HEK293T (cell line): ENCODE data around the gene TEKT5.

Experiments
- CTCF ChIA-PET: fragments of 350-600 bp; formaldehyde crosslinking; extraction: SDS; loops from one replicate; lab custom pipeline; 2021; ENCODE audit warnings: antibody characterized with exemption, inconsistent platforms; lab: Yijun Ruan, JAX
- POLR2A ChIA-PET: fragments of 350-600 bp; formaldehyde crosslinking; extraction: SDS; loops from one replicate; lab custom pipeline; 2020; ENCODE audit warnings: antibody characterized with exemption, inconsistent platforms; lab: Yijun Ruan, JAX
- DNase-seq: peaks from one replicate; pipeline ENCODE4 v3.0.0; 2012; ENCODE audit warnings: mixed read lengths; ENCODE audit errors: extremely low spot score
- ARNT ChIP-seq: fragments of 450-650 bp; IDR thresholded peaks from 2 replicates; pipeline ENCODE4 v1.6.1; 2017; ENCODE audit warnings: mild to moderate bottlenecking
- BHLHE40 ChIP-seq: fragments of 450-650 bp; IDR thresholded peaks from 2 replicates; pipeline ENCODE4 v1.6.1; 2016; ENCODE audit warnings: mild to moderate bottlenecking, moderate library complexity, borderline replicate concordance
- CTBP1 ChIP-seq: fragments of 450-650 bp; IDR thresholded peaks from 2 replicates; pipeline ENCODE4 v1.6.1; 2016; ENCODE audit warnings: borderline replicate concordance
- ELF4 ChIP-seq: fragments of 450-650 bp; IDR thresholded peaks from 2 replicates; pipeline ENCODE4 v1.6.1; 2017; ENCODE audit warnings: antibody characterized with exemption
- FOXA1 ChIP-seq: fragments of 450-650 bp; IDR thresholded peaks from 2 replicates; pipeline ENCODE4 v1.6.1; 2016; ENCODE audit warnings: mild to moderate bottlenecking
- FOXK2 ChIP-seq: fragments of 450-650 bp; IDR thresholded peaks from 2 replicates; pipeline ENCODE4 v1.6.1; 2016; ENCODE audit warnings: mild to moderate bottlenecking
- FOXM1 ChIP-seq: fragments of 450-650 bp; IDR thresholded peaks from 2 replicates; pipeline ENCODE4 v1.6.1; 2017; ENCODE audit warnings: mild to moderate bottlenecking, borderline replicate concordance
- HDGF ChIP-seq: fragments of 450-650 bp; IDR thresholded peaks from 2 replicates; pipeline ENCODE4 v1.6.1; 2017; ENCODE audit warnings: antibody characterized with exemption, borderline replicate concordance
- L3MBTL2 ChIP-seq: fragments of 450-650 bp; conservative IDR thresholded peaks from 2 replicates; pipeline ENCODE4 v1.6.1; 2016; ENCODE audit warnings: mild to moderate bottlenecking
- LEF1 ChIP-seq: fragments of 450-650 bp; IDR thresholded peaks from 2 replicates; pipeline ENCODE4 v1.6.1; 2017; ENCODE audit warnings: mild to moderate bottlenecking, borderline replicate concordance
- NFRKB ChIP-seq: fragments of 450-650 bp; IDR thresholded peaks from 2 replicates; pipeline ENCODE4 v1.6.1; 2016; ENCODE audit warnings: mild to moderate bottlenecking, moderate library complexity
- PKNOX1 ChIP-seq: fragments of 450-650 bp; IDR thresholded peaks from 2 replicates; pipeline ENCODE4 v1.6.1; 2016
- SP1 ChIP-seq: fragments of 450-650 bp; IDR thresholded peaks from 2 replicates; pipeline ENCODE4 v1.6.1; 2017
- SUZ12 ChIP-seq: fragments of 450-650 bp; IDR thresholded peaks from 2 replicates; pipeline ENCODE4 v1.6.1; 2016; ENCODE audit warnings: mild to moderate bottlenecking
- TARDBP ChIP-seq: fragments of 450-650 bp; IDR thresholded peaks from 2 replicates; pipeline ENCODE4 v1.6.1; 2016
- ZNF384 ChIP-seq: fragments of 450-650 bp; IDR thresholded peaks from 2 replicates; pipeline ENCODE4 v1.6.1; 2016

Gene TEKT5

DNA sequence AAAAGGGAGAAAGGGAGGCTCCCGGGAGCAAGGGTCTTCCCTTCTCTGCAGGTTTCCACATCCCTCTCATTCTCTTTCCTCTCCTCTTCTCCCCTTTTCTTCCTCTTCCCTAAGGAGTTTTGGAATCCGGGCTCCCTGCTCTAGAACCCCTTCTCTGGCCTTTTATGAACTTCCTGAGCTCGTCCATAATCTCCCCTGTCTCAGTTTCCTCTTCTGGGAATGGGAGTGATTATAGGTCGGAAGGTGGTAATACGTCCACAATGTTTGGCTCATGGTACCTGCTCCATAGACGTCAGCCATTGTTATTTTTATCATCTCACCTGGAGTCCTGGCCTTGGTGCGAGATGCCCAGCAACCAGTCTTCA is 113.9 kb downstream of the TEKT5 start:
- POLR2A ChIA-PET: interaction anchor here (0.6 to 2.0 kb wide), 9 partner anchors 8 to 163 kb away, joined by 3 to 4 read pairs (median 3); no protein-coding TSS in a partner anchor
- no peak for DNase-seq
- no peak for TF ChIP-seq CTBP1
- TF ChIP-seq FOXA1: no peak
- TF ChIP-seq L3MBTL2: no peak
- TF ChIP-seq ZNF384: no peak
- no peak for TF ChIP-seq HDGF
- no peak for TF ChIP-seq ELF4
- TF ChIP-seq FOXM1: no peak
- TF ChIP-seq FOXK2: no peak
- no peak for TF ChIP-seq SP1
- CTCF ChIA-PET: interaction anchor here (1.0 kb wide), 1 partner anchor 59 kb away, joined by 3 read pairs; no protein-coding TSS in a partner anchor

- CTCF ChIA-PET: interaction anchor here (1.0 to 1.3 kb wide), 2 partner anchors 11 to 58 kb away, joined by 3 to 5 read pairs; no protein-coding TSS in a partner anchor
- TF ChIP-seq HDGF (no peak), NFRKB (no peak), TARDBP (no peak), L3MBTL2 (peak; percentile 77), SP1 (no peak)
- POLR2A ChIA-PET: interaction anchor here (0.6 to 2.0 kb wide), 9 partner anchors 9 to 164 kb away, joined by 3 to 4 read pairs (median 3); no protein-coding TSS in a partner anchor
- DNase-seq: peak; percentile 84
These were observed 114.5 kb downstream of the TEKT5 start, which contains the start of gene EMP2 for GRCh38 chr16:10579965-10580882. Gene EMP2, minus strand, starts transcription at chr16:10580598. Its CDS starts 32,981 bp downstream, at chr16:10547617.

GRCh38 chr16:10579575-10579964 is 115.2 kb downstream of the TEKT5 start:
- no peak for TF ChIP-seq PKNOX1
- no peak for TF ChIP-seq CTBP1
- no peak for TF ChIP-seq LEF1
- TF ChIP-seq FOXM1: no peak
- TF ChIP-seq HDGF: no peak
- TF ChIP-seq L3MBTL2: no peak
- TF ChIP-seq SUZ12: no peak
- no peak for TF ChIP-seq SP1
- TF ChIP-seq BHLHE40: no peak
- no peak for TF ChIP-seq NFRKB
- no peak for TF ChIP-seq ARNT
- no peak for TF ChIP-seq FOXK2
- no peak for TF ChIP-seq TARDBP
- TF ChIP-seq FOXA1: no peak
- no peak for TF ChIP-seq ZNF384
- no peak for TF ChIP-seq ELF4
- CTCF ChIA-PET: interaction anchor here (1.3 kb wide), 1 partner anchor 10 kb away, joined by 5 read pairs; no protein-coding TSS in a partner anchor
- POLR2A ChIA-PET: interaction anchor here (2.0 kb wide), 1 partner anchor 12 kb away, joined by 4 read pairs; no protein-coding TSS in a partner anchor
- no peak for DNase-seq

DNA sequence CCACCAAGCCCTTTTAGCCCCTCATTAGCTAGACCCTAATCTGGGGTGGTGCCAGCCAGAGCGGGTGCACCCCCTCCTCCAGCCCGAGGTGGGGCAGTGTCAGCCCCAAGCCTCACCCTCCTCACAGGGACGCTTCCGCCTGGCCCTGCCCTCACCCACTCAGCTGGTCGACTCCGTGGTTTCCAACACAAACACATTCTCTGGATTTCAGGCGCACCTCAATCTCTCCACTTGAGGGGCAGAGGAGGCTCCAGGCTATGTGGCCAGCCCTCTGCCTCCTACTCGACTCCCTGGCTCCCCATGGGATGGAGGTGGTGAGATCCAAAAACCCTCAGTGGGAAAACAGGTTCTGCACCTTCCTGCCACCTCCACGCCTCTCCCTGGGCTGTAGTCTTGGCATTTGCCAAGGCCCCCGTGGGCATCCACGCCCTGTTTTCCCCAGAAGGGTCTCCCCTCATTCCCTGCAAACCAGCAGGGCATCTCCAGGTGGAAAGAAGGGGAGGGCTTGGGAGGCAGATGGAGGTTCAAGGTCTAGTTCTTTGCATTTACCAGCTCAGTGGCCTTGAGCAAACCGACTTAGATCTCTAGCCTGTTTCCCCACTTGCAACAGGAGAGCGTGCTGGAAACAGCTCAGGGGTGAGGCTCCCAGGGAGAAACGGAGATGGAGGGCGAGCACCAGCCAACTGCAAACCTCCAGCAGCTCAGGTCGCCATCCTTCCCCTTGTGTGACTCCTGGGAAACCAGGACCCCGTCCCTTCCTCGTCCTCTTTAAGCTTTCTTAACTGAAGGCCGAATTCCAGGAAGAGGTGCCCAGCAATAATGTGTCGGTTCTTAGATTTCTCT is 116.0 kb downstream of the TEKT5 start:
- DNase-seq: no peak
- ChIA-PET CTCF (interaction anchor here (1.3 kb wide), 1 partner anchor 10 kb away, joined by 5 read pairs; no protein-coding TSS in a partner anchor), POLR2A (no interaction called here)
- TF ChIP-seq FOXM1: no peak
- no peak for TF ChIP-seq ZNF384
- no peak for TF ChIP-seq TARDBP
- TF ChIP-seq PKNOX1: no peak
- TF ChIP-seq NFRKB: no peak
- TF ChIP-seq BHLHE40: no peak
- no peak for TF ChIP-seq FOXA1
- TF ChIP-seq ELF4: no peak
